Activated CD8-positive, alpha-beta T cell treated with anti-CD3 and anti-CD28 coated beads for 36 hours (primary cell): ENCODE results near the gene DNMT3A. TPM values are rescaled to one million over a fixed set of nuclear protein-coding genes. Genes with fewer than 3 reads are reported as not detected.
A peak's percentile ranks its signal among the peaks of the same experiment; 100 is the strongest.

Source experiments
- ATAC-seq: fragments of 200-7000 bp; cut with Tn5 transposase; one replicate; pipeline ENCODE4 v1.10.0; 2021; ENCODE audit warnings: mild to moderate bottlenecking, moderate library complexity
- CTCF ChIA-PET: fragments of 350-600 bp; sonication (Branson Sonifier 250); formaldehyde crosslinking; loops from one replicate; lab custom pipeline; 2021; ENCODE audit warnings: antibody characterized with exemption; lab: Charles Lee
- POLR2A ChIA-PET: fragments of 350-600 bp; sonication (Branson Sonifier 250); formaldehyde crosslinking; loops from one replicate; lab custom pipeline; 2021; ENCODE audit warnings: antibody characterized with exemption; lab: Charles Lee
- DNase-seq: peaks from one replicate; pipeline ENCODE4 v3.0.0-alpha.2; 2020
- H3K27ac Mint-ChIP-seq: one replicate; pipeline ENCODE4 v1.8.0; 2021; ENCODE audit warnings: mild to moderate bottlenecking, mixed read lengths
- H3K27me3 Mint-ChIP-seq: one replicate; pipeline ENCODE4 v1.8.0; 2021; ENCODE audit warnings: mixed read lengths
- H3K36me3 Mint-ChIP-seq: one replicate; pipeline ENCODE4 v1.8.0; 2021; ENCODE audit warnings: low read depth, mixed read lengths
- H3K4me1 Mint-ChIP-seq: one replicate; pipeline ENCODE4 v1.8.0; 2021; ENCODE audit warnings: low read depth, mixed read lengths
- H3K4me3 Mint-ChIP-seq: one replicate; pipeline ENCODE4 v1.8.0; 2021; ENCODE audit warnings: mild to moderate bottlenecking, moderate library complexity, mixed read lengths
- H3K9me3 Mint-ChIP-seq: one replicate; pipeline ENCODE4 v1.8.0; 2021; ENCODE audit warnings: mixed read lengths
- CTCF ChIP-seq: fragments of 200-600 bp; IDR thresholded peaks from one replicate; pipeline ENCODE4 v1.8.0; 2022; ENCODE audit warnings: antibody characterized with exemption, mild to moderate bottlenecking
- intact Hi-C: fragments of 100-400 bp; cut with micrococcal nuclease; formaldehyde crosslinking; loops from one replicate; pipeline ENCODE4 v1.10.0; 2022
- total RNA-seq, 2 experiments: library from RNA; stranded (reverse); gene quantifications; one replicate each; pipeline ENCODE4 v1.2.3, GENCODE V29; 2021

Gene DNMT3A
- total RNA-seq, 2 experiments from 2014 or later, result 84.8 to 97.8 TPM

GRCh38 chr2:25307949-25308557 lies 33.7 kb downstream of the DNMT3A start:
- no peak for DNase-seq
- no peaks in the 10 kb centered on the region for H3K27me3 Mint-ChIP-seq
- POLR2A ChIA-PET, result interaction anchor here (1.4 kb wide), 1 partner anchor 25 kb away, joined by 5 read pairs; no protein-coding TSS in a partner anchor
- TF ChIP-seq CTCF, result no peak
- peaks cover 90% of the 10 kb centered on the region for H3K4me1 Mint-ChIP-seq
- peak overlapping the region; percentile 46 for H3K27ac Mint-ChIP-seq
- CTCF ChIA-PET, result interaction anchor here (0.6 to 3.1 kb wide), 13 partner anchors 10 to 357 kb away, joined by 3 to 24 read pairs (median 8); no protein-coding TSS in a partner anchor
- peaks cover 76% of the 10 kb centered on the region for H3K36me3 Mint-ChIP-seq
- no peak for ATAC-seq
- no peaks in the 10 kb centered on the region for H3K9me3 Mint-ChIP-seq
- no peak overlapping the region for H3K4me3 Mint-ChIP-seq
- intact Hi-C loops, result no loop called here

DNA sequence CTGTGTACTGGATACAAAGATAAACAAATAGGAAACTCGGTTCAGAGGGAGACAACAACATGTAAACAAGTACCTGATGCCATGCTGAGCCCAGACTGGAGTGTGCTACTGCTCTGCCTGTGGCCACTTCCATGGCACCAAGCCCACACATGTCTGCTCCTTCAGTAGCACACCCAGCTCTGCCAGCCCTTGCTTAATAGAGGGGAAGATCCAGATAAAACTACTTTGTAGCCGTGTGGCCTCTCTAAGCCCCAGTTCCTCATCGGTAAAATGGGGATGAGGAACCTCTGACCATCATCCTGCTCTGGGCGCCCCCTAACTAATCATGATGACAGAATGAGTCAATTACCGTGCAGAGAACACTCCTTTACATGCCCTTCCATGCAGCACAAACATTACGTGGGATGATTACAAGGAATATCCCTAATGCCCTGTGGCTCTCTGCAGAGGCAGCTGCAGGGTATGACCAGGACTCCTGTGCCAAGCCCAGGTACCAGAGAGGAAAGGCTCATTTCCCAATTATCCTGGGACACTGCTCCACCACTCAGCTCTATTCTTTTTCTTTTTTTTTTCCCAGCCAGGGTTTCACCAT lies 34.9 kb downstream of the DNMT3A start:
- DNase-seq (no peak), ATAC-seq (no peak)
- Mint-ChIP-seq H3K27ac (peak overlapping the region; percentile 50), H3K4me1 (peaks cover 95% of the 10 kb centered on the region), H3K27me3 (no peaks in the 10 kb centered on the region), H3K4me3 (no peak overlapping the region), H3K9me3 (no peaks in the 10 kb centered on the region), H3K36me3 (peaks cover 70% of the 10 kb centered on the region)
- intact Hi-C loops, result no loop called here
- no peak for TF ChIP-seq CTCF
- ChIA-PET CTCF (interaction anchor here (1.0 to 3.1 kb wide), 2 partner anchors 12 to 36 kb away, joined by 3 to 10 read pairs; no protein-coding TSS in a partner anchor), POLR2A (interaction anchor here (1.6 kb wide), 1 partner anchor 21 kb away, joined by 4 read pairs; no protein-coding TSS in a partner anchor)

DNA sequence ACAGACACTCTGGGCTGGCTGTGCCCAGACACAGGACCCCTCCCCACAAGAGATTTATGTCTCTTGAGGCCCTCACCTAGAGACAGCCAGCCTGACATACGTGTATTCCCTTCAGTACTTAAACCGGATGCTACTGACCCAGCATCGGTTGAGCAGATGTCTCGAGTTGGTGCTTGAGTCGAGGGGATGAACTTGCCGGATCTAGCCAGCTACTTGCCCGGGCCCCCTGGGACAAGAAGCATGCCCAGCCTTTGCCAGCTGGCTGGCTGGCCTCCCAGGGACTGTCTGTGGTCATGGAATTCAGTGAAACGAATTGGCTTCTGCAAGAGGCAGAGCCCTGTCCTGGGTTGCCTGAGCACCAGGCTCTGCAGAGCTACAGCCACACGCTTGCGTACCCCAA lies 36.0 kb downstream of the DNMT3A start:
- Mint-ChIP-seq H3K27me3 (no peaks in the 10 kb centered on the region), H3K4me3 (no peak overlapping the region), H3K9me3 (no peaks in the 10 kb centered on the region), H3K36me3 (peaks cover 68% of the 10 kb centered on the region), H3K4me1 (peaks cover 97% of the 10 kb centered on the region), H3K27ac (peak overlapping the region; percentile 75)
- DNase-seq (no peak), ATAC-seq (no peak)
- POLR2A ChIA-PET, result interaction anchor here (1.6 kb wide), 1 partner anchor 20 kb away, joined by 4 read pairs; no protein-coding TSS in a partner anchor
- CTCF ChIA-PET, result interaction anchor here (1.0 to 2.3 kb wide), 3 partner anchors 11 to 57 kb away, joined by 3 to 10 read pairs (median 3); no protein-coding TSS in a partner anchor
- no peak for TF ChIP-seq CTCF
- intact Hi-C loops, result no loop called here

DNA sequence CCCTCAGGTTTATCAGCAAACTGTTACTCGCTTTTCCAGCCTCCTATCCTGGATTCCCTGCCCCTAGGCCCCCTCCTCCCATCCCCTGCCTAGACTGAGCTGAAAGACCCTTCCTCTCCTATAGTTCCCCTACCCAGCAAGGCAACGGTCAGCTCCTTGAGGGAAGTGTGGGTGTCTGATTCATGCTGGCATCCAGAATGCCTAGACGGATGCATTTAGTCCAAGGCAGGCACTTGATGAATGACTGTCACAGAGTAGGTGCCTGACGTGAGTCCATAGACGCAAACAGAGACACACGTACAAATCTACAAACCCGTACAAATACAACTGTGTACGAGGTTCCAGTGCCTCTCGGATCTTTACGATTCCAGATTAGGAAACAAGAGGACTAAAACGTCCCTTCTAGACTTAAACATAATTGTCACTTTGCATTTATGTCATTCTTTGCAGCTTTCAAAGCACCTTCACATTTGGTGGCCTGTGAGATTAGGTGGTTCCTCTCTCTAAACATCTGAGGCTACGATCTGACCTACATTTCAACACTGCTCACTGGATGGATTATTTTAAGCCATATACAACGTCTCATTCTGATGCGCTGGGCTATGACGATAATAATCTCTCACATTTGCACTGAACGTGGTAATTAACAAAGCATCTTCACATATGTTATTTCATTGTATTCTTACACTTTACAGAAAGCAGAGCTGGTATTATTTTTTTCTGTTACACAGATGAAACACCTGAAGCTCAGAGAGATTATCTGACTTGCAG lies 36.7 kb downstream of the DNMT3A start:
- intact Hi-C loops, result no loop called here
- H3K36me3 Mint-ChIP-seq, result peaks cover 67% of the 10 kb centered on the region
- no peaks in the 10 kb centered on the region for H3K27me3 Mint-ChIP-seq
- DNase-seq (no peak), ATAC-seq (no peak)
- no peak overlapping the region for H3K4me3 Mint-ChIP-seq
- H3K4me1 Mint-ChIP-seq, result peaks cover 93% of the 10 kb centered on the region
- peak overlapping the region; percentile 75 for H3K27ac Mint-ChIP-seq
- POLR2A ChIA-PET, result interaction anchor here (1.0 to 5.0 kb wide), 5 partner anchors 9 to 72 kb away, joined by 3 to 54 read pairs (median 4); no protein-coding TSS in a partner anchor
- CTCF ChIA-PET, result interaction anchor here (0.9 to 2.3 kb wide), 4 partner anchors 18 to 57 kb away, joined by 3 to 10 read pairs (median 4); no protein-coding TSS in a partner anchor
- no peak for TF ChIP-seq CTCF
- H3K9me3 Mint-ChIP-seq, result no peaks in the 10 kb centered on the region
